Measurements from ENCODE around the gene HIBCH.

The HIBCH gene

GRCh38 chr2:190214426-190215194 lies 105.0 kb downstream of the HIBCH start:
- Mint-ChIP-seq H3K27ac (no peak overlapping the region), H3K27me3 (no peaks in the 10 kb centered on the region), H3K4me3 (no peak overlapping the region), H3K4me1 (peaks cover 14% of the 10 kb centered on the region), H3K36me3 (ENCODE audit: low read depth) (peaks cover 7% of the 10 kb centered on the region), H3K9me3 (no peaks in the 10 kb centered on the region)
- no peak for ATAC-seq
- no peak for DNase-seq

- peaks cover 14% of the 10 kb centered on the region for H3K4me1 Mint-ChIP-seq
- H3K27me3 Mint-ChIP-seq: no peaks in the 10 kb centered on the region
- H3K9me3 Mint-ChIP-seq: no peaks in the 10 kb centered on the region
- ATAC-seq (no peak), DNase-seq (no peak)
- no peak overlapping the region for H3K27ac Mint-ChIP-seq
- H3K36me3 Mint-ChIP-seq (ENCODE audit: low read depth): peaks cover 3% of the 10 kb centered on the region
- H3K4me3 Mint-ChIP-seq: no peak overlapping the region
Measured at GRCh38 chr2:190213441-190214335, 105.9 kb downstream of the HIBCH start.

- peak; percentile 36 for ATAC-seq
- H3K4me1 Mint-ChIP-seq: peaks cover under 1% of the 10 kb centered on the region
- H3K27ac Mint-ChIP-seq: no peak overlapping the region
- peaks cover 5% of the 10 kb centered on the region for H3K36me3 Mint-ChIP-seq (ENCODE audit: low read depth)
- DNase-seq: no peak
- no peaks in the 10 kb centered on the region for H3K27me3 Mint-ChIP-seq
- no peaks in the 10 kb centered on the region for H3K9me3 Mint-ChIP-seq
- H3K4me3 Mint-ChIP-seq: no peak overlapping the region
Measured at GRCh38 chr2:190210471-190210870, 109.2 kb downstream of the HIBCH start.

DNA sequence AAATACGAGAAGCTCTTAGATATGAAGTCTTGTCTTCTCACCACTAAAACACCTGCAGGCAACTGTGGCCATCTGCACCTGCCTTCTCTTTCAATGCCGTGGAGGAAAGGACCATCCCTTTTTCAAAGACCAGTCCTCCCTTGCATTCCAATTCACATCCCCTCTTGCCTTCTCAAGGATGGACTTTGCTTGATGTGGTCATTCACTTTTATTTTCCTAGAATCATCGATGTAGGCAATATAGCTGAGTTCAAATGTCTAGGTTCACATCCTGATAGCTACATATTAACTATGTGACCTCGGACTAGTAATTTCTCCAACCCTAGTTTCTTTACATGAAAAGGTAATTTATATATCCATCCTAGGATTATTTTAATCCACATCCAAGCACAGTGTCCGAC lies 110.1 kb downstream of the HIBCH start:
- Mint-ChIP-seq H3K36me3 (ENCODE audit: low read depth) (peaks cover 6% of the 10 kb centered on the region), H3K4me3 (no peak overlapping the region), H3K27ac (no peak overlapping the region), H3K4me1 (no peaks in the 10 kb centered on the region), H3K27me3 (no peaks in the 10 kb centered on the region), H3K9me3 (no peaks in the 10 kb centered on the region)
- ATAC-seq (no peak), DNase-seq (no peak)

DNA sequence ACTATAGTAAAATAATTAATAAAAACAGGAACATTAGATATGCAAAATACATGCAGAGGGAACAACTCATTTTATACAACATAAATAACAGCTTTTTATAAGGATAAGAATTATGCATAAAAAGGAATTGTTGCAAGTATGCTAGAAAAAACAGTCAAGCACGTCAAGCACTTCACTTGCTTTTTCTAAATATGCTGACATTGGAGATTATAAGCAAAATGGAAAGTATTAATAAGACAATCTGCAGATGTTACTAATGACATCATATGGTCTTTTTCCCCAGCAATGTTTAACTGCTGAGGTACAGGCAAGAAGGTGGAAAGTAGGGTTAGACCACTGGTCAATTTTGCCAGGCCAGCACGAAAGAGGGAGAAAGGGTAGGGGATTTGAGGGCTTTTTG lies 111.7 kb downstream of the HIBCH start:
- H3K27me3 Mint-ChIP-seq: no peaks in the 10 kb centered on the region
- ATAC-seq (no peak), DNase-seq (no peak)
- no peak overlapping the region for H3K27ac Mint-ChIP-seq
- H3K9me3 Mint-ChIP-seq: no peaks in the 10 kb centered on the region
- H3K4me1 Mint-ChIP-seq: no peaks in the 10 kb centered on the region
- H3K4me3 Mint-ChIP-seq: no peak overlapping the region
- H3K36me3 Mint-ChIP-seq (ENCODE audit: low read depth): peaks cover 17% of the 10 kb centered on the region

DNA sequence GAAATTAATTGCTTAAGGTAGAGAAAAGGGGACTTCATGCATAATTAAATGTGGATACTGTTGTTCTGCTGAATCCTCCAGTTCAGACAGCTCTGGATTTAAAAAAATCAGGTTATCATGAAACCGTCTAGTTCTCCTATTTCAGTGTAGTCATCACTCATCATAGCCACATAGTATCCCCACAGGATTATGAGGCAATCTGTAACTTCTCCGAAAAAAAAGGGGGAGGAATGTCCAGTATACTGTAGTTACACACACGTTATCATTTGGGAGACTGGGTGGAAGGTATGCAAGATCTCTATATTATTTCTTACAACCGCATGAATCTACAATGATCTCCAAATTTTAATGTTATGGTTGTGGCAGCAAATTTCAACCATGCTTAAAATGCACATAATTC lies 114.0 kb downstream of the HIBCH start:
- Mint-ChIP-seq H3K27ac (no peak overlapping the region), H3K4me1 (no peaks in the 10 kb centered on the region), H3K36me3 (ENCODE audit: low read depth) (peaks cover 20% of the 10 kb centered on the region), H3K27me3 (no peaks in the 10 kb centered on the region), H3K4me3 (no peak overlapping the region), H3K9me3 (no peaks in the 10 kb centered on the region)
- ATAC-seq (no peak), DNase-seq (no peak)

DNA sequence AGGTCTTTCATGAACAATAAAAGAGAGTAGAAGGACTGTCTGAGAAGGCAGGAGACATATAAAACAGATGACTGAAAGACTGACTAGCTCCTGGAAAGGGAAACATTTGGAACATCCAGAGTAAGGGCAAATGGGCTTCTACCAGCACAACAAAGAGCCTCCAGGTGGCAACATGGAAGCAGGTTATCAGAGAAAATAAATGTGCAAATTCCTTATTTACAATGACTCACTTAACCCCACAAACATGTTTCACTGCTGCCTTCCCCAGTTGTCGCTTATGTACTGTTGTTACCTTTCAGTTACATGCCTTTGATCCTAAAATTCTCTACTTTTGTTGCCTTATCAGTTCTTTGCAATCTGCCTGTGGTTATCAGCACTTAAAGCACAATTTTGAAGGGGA lies 117.0 kb downstream of the HIBCH start:
- H3K4me3 Mint-ChIP-seq: no peak overlapping the region
- H3K36me3 Mint-ChIP-seq (ENCODE audit: low read depth): peaks cover 39% of the 10 kb centered on the region
- ATAC-seq (no peak), DNase-seq (no peak)
- no peaks in the 10 kb centered on the region for H3K9me3 Mint-ChIP-seq
- H3K27me3 Mint-ChIP-seq: no peaks in the 10 kb centered on the region
- no peak overlapping the region for H3K27ac Mint-ChIP-seq
- no peaks in the 10 kb centered on the region for H3K4me1 Mint-ChIP-seq

DNA sequence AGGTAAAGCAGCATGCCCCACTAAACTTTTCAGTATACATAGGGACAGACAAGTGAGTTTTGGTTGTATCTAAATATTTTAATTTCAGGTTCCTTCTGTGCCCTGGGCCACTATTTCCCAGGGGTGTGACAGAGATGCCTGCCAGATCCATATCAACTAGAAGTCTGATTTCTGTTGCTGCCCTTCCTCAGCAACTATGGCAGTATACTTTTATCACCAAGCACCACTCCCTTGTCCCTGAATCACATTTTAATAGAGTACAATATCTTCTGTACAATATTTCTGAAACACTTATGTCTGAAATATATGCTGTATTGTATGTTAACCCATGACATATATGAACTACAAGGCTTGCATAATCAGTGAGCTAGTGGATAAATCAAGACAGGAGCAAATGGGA lies 117.6 kb downstream of the HIBCH start:
- H3K36me3 Mint-ChIP-seq (ENCODE audit: low read depth): peaks cover 42% of the 10 kb centered on the region
- DNase-seq (no peak), ATAC-seq (no peak)
- H3K4me1 Mint-ChIP-seq: no peaks in the 10 kb centered on the region
- no peaks in the 10 kb centered on the region for H3K27me3 Mint-ChIP-seq
- H3K9me3 Mint-ChIP-seq: no peaks in the 10 kb centered on the region
- no peak overlapping the region for H3K27ac Mint-ChIP-seq
- H3K4me3 Mint-ChIP-seq: no peak overlapping the region

DNA sequence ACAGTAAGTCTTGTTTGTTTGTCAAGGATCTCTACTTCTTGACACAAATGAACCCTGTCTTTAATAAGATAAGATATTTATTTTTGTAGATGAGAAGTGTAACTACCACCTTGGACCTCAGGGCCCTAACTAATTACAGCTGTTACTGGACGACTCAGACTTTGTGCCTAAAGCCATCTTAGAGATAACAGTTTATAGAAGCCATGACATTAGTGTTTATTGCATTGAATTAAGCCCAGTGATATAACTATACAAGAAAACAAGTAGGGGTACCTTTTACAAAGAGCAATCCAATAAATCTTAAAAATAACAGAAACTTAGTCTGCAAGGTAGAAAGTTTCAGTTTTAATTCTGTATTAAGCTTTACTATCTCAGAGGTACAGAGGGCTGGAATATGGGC lies 119.0 kb downstream of the HIBCH start:
- no peak for ATAC-seq
- Mint-ChIP-seq H3K9me3 (no peaks in the 10 kb centered on the region), H3K4me3 (no peak overlapping the region), H3K4me1 (no peaks in the 10 kb centered on the region), H3K27me3 (no peaks in the 10 kb centered on the region), H3K27ac (no peak overlapping the region), H3K36me3 (ENCODE audit: low read depth) (peaks cover 42% of the 10 kb centered on the region)
- DNase-seq: no peak

DNA sequence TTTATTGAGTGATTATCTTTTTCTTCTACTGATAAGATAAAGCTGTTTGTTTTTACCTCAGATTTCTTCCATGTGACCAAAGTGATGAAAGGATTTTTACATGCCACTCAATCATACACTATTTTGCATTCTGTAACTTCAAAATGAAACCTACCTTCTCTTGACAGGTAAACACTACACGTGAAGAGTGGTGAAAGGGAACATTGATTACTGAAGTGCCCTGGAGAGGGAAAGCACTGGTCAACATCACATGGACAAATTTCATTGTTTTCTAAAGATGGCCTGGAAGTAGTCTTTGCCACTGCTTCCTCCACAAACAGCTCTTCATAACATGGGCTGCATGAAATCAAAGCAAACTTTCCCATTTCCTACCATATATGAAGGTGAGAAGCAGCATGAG lies 120.1 kb downstream of the HIBCH start:
- no peaks in the 10 kb centered on the region for H3K27me3 Mint-ChIP-seq
- ATAC-seq (no peak), DNase-seq (no peak)
- no peak overlapping the region for H3K4me3 Mint-ChIP-seq
- peaks cover 44% of the 10 kb centered on the region for H3K36me3 Mint-ChIP-seq (ENCODE audit: low read depth)
- no peaks in the 10 kb centered on the region for H3K9me3 Mint-ChIP-seq
- no peaks in the 10 kb centered on the region for H3K4me1 Mint-ChIP-seq
- no peak overlapping the region for H3K27ac Mint-ChIP-seq

GRCh38 chr2:190199109-190199508 lies 120.5 kb downstream of the HIBCH start:
- H3K4me1 Mint-ChIP-seq: no peaks in the 10 kb centered on the region
- ATAC-seq (no peak), DNase-seq (no peak)
- no peak overlapping the region for H3K27ac Mint-ChIP-seq
- no peaks in the 10 kb centered on the region for H3K9me3 Mint-ChIP-seq
- peaks cover 40% of the 10 kb centered on the region for H3K36me3 Mint-ChIP-seq (ENCODE audit: low read depth)
- H3K27me3 Mint-ChIP-seq: no peaks in the 10 kb centered on the region
- H3K4me3 Mint-ChIP-seq: no peak overlapping the region

DNA sequence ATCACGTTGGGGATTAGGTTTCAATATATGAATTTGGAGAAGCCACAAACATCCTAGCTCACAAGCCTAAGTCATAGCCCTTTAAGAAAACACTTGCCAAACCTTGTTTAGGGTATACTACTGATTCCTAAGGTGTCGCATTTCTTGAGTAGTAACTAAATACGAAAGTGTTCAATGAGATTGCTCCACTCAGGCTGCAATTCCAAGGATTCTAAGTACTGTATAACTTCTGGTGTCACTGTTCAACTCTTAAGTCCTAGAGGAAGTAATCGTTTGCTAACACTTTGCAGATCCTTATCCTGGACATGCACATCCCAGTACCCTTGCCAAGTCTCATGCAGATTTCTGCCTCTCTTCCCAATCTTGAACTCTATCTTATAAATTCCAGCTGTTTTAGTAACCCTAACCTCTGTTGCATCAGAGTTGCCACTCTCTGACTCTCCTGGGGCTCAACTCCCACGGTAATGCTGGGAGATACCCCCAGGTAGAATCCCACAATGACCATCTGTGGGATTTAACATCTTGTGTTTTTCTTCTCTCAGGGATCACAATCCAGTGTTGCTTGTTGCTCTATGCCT lies 122.4 kb downstream of the HIBCH start:
- H3K4me3 Mint-ChIP-seq: no peak overlapping the region
- no peak overlapping the region for H3K27ac Mint-ChIP-seq
- no peaks in the 10 kb centered on the region for H3K4me1 Mint-ChIP-seq
- peaks cover 31% of the 10 kb centered on the region for H3K36me3 Mint-ChIP-seq (ENCODE audit: low read depth)
- ATAC-seq (no peak), DNase-seq (no peak)
- no peaks in the 10 kb centered on the region for H3K27me3 Mint-ChIP-seq
- H3K9me3 Mint-ChIP-seq: no peaks in the 10 kb centered on the region

GRCh38 chr2:190190507-190191162 lies 129.0 kb downstream of the HIBCH start:
- no peaks in the 10 kb centered on the region for H3K4me1 Mint-ChIP-seq
- ATAC-seq: no peak

DNA sequence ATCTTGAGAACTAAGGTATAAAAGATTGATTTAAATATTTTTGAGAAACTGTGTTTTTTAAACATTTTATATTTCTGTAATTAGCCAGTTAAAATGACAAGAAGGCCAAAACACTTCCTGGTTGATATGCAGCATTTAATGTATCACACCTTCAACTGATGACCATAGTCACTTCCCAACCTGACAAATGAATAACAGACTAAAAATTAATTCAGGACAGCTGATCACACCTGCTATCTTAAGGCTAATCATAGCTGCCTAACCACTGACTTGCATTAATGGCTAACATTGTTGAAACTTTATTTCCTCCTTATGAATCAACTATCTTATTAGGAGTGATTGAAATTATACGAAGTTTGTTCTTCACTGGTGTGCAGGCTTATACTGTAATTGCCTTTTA lies 131.3 kb downstream of the HIBCH start:
- H3K9me3 Mint-ChIP-seq: no peaks in the 10 kb centered on the region
- H3K4me3 Mint-ChIP-seq: no peak overlapping the region
- DNase-seq (no peak), ATAC-seq (no peak)
- H3K4me1 Mint-ChIP-seq: no peaks in the 10 kb centered on the region
- peaks cover 2% of the 10 kb centered on the region for H3K36me3 Mint-ChIP-seq (ENCODE audit: low read depth)
- H3K27me3 Mint-ChIP-seq: no peaks in the 10 kb centered on the region
- no peak overlapping the region for H3K27ac Mint-ChIP-seq

More at GRCh38 chr2:190190507-190191162, 129.0 kb downstream of the HIBCH start:
- Mint-ChIP-seq H3K27me3 (no peaks in the 10 kb centered on the region), H3K27ac (no peak overlapping the region), H3K4me3 (no peak overlapping the region), H3K9me3 (no peaks in the 10 kb centered on the region), H3K36me3 (ENCODE audit: low read depth) (peaks cover 6% of the 10 kb centered on the region)
- no peak for DNase-seq

Data from activated naive CD8-positive, alpha-beta T cell treated with anti-CD3 and anti-CD28 coated beads, Interleukin-2, amount 50 U/mL, for 24 hours (primary cell).